Glutamatergic neuron (in vitro differentiated cells): ENCODE results near the gene MR1. TPM values are rescaled to one million over a fixed set of nuclear protein-coding genes. Genes with fewer than 3 reads are reported as not detected.

Experiments
- DNase-seq: peaks from one replicate; pipeline ENCODE4 v3.0.0; 2022
- H3K27ac Mint-ChIP-seq: one replicate; pipeline ENCODE4 v1.8.0; 2020; ENCODE audit warnings: mild to moderate bottlenecking, mixed read lengths, inconsistent platforms; ENCODE audit not compliant: unreplicated experiment
- H3K27me3 Mint-ChIP-seq: one replicate; pipeline ENCODE4 v1.8.0; 2020; ENCODE audit warnings: mild to moderate bottlenecking, moderate library complexity, mixed read lengths, inconsistent platforms; ENCODE audit not compliant: unreplicated experiment
- H3K36me3 Mint-ChIP-seq: one replicate; pipeline ENCODE4 v1.8.0; 2020; ENCODE audit warnings: mild to moderate bottlenecking, mixed read lengths, inconsistent platforms; ENCODE audit not compliant: unreplicated experiment
- H3K4me1 Mint-ChIP-seq: one replicate; pipeline ENCODE4 v1.8.0; 2020; ENCODE audit warnings: mild to moderate bottlenecking, low read depth, mixed read lengths, inconsistent platforms; ENCODE audit not compliant: unreplicated experiment
- H3K4me3 Mint-ChIP-seq: one replicate; pipeline ENCODE4 v1.8.0; 2020; ENCODE audit warnings: mild to moderate bottlenecking, mixed read lengths, inconsistent platforms; ENCODE audit not compliant: unreplicated experiment
- H3K9me3 Mint-ChIP-seq: one replicate; pipeline ENCODE4 v1.8.0; 2020; ENCODE audit warnings: mild to moderate bottlenecking, moderate library complexity, mixed read lengths, inconsistent platforms; ENCODE audit not compliant: unreplicated experiment
- total RNA-seq: library from RNA; stranded (reverse); fragmentation: NEBNext Ultra II Directional; extraction: Animal tissue kit (Norgen Biotek cat#: 25700); gene quantifications from one replicate; pipeline ENCODE4 v1.2.1, GENCODE V29; 2021; ENCODE audit not compliant: unreplicated experiment
- TF ChIP-seq, protein P1 (sequence below): fragments of 200-600 bp; sonication (generic); IDR thresholded peaks from one replicate; pipeline ENCODE4 v1.5.0; 2021; ENCODE audit not compliant: partially characterized antibody, unreplicated experiment

The MR1 gene
- total RNA-seq, 1 donor from 2014 or later = not detected

DNA sequence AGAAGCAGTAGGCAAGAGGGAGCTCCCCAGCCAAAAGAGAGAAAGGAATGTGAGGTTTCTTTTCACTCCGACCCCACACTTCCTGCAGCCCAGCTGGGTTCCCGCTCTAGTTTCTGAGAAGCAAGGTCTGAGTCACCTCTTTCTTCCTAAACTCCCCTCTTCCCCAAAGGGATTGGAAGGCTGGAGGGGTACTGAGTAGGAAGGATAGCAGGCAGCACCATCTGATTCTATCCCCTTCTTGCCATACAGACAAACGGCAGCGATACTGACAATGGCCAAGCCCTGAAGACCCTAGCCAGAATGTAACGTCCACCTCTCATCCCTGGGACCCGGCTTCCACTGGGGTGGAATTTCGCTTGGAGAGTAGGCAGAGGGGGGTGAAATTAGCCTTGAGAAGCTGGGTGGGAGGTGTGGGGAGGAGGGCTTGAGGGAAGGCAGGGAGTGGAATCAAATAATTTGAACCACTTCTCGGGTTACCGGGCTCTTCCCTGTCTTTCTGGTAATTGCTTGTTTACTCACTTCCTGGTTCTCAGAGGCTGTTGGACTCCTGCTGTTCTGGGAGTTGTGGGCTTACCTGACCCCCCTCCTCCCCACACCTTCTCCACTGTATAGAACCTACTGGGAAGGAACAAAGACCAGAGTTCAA is 67.9 kb downstream of the MR1 start:
- peaks cover 20% of the 10 kb centered on the region for H3K9me3 Mint-ChIP-seq
- no peak overlapping the region for H3K27ac Mint-ChIP-seq
- peaks cover 16% of the 10 kb centered on the region for H3K27me3 Mint-ChIP-seq
- peaks cover 6% of the 10 kb centered on the region for H3K36me3 Mint-ChIP-seq
- H3K4me3 Mint-ChIP-seq = no peak overlapping the region
- TF ChIP-seq, protein P1, sequence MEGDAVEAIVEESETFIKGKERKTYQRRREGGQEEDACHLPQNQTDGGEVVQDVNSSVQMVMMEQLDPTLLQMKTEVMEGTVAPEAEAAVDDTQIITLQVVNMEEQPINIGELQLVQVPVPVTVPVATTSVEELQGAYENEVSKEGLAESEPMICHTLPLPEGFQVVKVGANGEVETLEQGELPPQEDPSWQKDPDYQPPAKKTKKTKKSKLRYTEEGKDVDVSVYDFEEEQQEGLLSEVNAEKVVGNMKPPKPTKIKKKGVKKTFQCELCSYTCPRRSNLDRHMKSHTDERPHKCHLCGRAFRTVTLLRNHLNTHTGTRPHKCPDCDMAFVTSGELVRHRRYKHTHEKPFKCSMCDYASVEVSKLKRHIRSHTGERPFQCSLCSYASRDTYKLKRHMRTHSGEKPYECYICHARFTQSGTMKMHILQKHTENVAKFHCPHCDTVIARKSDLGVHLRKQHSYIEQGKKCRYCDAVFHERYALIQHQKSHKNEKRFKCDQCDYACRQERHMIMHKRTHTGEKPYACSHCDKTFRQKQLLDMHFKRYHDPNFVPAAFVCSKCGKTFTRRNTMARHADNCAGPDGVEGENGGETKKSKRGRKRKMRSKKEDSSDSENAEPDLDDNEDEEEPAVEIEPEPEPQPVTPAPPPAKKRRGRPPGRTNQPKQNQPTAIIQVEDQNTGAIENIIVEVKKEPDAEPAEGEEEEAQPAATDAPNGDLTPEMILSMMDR = no peak
- DNase-seq = no peak
- peaks cover 54% of the 10 kb centered on the region for H3K4me1 Mint-ChIP-seq

DNA sequence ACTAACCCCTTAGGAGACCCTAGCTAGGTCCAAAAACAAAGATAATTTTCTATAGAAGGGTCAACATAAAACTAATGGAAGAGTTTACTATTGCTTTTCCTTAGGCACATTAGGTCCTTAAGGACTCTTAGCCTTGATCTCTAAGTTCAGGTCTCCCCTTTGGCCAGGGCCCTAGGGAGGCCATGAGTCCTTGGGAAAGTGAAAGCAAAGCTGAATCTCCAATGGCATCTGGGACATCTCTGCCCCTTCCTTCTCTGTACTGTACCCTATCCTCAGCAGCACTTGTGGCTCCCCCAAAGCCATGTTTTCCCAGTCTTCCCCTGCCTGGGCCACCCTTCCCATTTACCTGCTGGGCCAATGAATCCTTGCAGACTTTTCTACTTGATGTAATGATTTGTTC is 69.1 kb downstream of the MR1 start:
- H3K36me3 Mint-ChIP-seq = peaks cover 6% of the 10 kb centered on the region
- DNase-seq = no peak
- TF ChIP-seq, protein P1 = no peak
- peaks cover 43% of the 10 kb centered on the region for H3K4me1 Mint-ChIP-seq
- H3K9me3 Mint-ChIP-seq = peaks cover 18% of the 10 kb centered on the region
- H3K4me3 Mint-ChIP-seq = no peak overlapping the region
- no peak overlapping the region for H3K27ac Mint-ChIP-seq
- H3K27me3 Mint-ChIP-seq = peaks cover 14% of the 10 kb centered on the region

DNA sequence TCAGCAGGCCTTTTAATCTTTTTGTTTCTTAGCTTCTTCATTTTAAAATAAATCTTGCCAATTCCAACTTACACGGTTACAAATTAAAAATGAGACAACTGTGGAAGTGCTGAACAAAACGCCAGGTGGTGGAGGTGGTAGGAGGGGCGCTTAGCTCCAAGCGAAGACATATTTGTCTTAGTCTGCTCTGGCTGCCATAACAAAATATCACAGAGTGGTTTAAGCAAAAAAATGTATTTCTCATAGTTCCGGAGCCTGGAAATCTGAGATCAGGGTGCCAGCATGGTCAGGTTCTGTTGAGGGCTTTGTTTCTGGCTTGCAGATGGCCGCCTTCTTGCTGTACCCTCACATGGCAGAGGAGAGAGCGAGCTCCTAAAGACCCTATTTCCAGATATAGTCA is 69.6 kb downstream of the MR1 start:
- Mint-ChIP-seq H3K36me3 (peaks cover 7% of the 10 kb centered on the region), H3K27ac (no peak overlapping the region), H3K4me1 (peaks cover 39% of the 10 kb centered on the region), H3K4me3 (peak overlapping the region; percentile 35), H3K9me3 (peaks cover 14% of the 10 kb centered on the region), H3K27me3 (peaks cover 19% of the 10 kb centered on the region)
- TF ChIP-seq, protein P1 = no peak
- no peak for DNase-seq

DNA sequence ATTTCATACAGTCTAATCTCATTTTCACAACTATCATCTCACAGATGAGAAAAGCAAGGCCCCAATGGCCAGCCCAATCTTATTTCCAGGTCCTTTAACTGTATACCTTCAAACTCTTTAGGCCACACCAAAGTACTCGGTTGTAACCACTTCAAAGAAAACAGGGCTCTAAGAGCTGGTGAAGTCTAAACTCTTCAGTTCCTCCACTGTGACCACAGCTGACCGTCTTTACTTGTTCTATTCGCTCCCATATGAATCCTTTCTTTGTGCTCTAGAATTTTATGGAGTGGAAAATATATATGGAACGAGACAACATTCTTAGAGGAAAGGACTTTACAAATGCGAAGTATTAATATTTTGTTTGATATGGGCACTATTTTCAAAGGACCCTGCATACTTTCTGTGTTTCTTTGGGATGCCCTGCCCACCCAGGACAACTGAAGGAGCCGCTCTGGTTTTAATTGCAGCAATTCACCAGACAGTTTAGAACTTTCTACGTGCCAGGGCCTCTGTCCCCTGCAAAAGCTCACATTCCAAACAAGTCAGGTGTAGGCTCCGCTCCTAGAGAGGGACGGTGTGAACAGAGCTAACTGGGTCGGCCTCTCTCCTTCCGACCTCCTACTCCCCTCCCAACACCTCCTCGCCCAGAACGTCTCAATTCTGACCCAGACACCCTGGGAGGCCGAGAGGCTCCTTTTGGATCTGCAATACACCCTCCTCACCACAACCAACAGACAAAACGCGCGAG is 70.4 kb downstream of the MR1 start:
- no peak for DNase-seq
- H3K27me3 Mint-ChIP-seq = peaks cover 20% of the 10 kb centered on the region
- TF ChIP-seq, protein P1 = no peak
- H3K9me3 Mint-ChIP-seq = peaks cover 11% of the 10 kb centered on the region
- H3K27ac Mint-ChIP-seq = peak overlapping the region; percentile 94
- H3K4me3 Mint-ChIP-seq = peak overlapping the region; percentile 94
- H3K4me1 Mint-ChIP-seq = peaks cover 34% of the 10 kb centered on the region
- H3K36me3 Mint-ChIP-seq = peaks cover 10% of the 10 kb centered on the region

DNA sequence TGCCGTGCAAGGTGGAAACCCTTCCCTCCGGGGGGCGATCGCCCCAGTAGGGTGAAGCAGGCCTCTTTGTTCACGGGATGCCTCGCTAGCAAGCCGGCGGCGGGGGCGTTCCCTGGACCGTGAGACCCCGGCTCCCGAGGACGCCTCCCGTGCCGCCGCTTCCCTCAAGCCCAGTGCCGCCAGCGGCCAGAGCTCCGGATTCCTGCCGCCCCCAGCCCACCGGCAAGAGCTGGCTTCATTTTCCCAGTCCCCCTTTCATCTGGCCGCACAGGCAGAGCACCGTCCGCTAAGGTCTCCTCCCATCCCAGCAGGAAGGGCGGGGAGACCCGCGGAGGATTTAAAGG is 71.0 kb downstream of the MR1 start:
- H3K9me3 Mint-ChIP-seq = peaks cover 11% of the 10 kb centered on the region
- H3K27me3 Mint-ChIP-seq = peaks cover 18% of the 10 kb centered on the region
- H3K27ac Mint-ChIP-seq = peak overlapping the region; percentile 94
- peaks cover 31% of the 10 kb centered on the region for H3K4me1 Mint-ChIP-seq
- TF ChIP-seq, protein P1 = peak; percentile 22
- peak overlapping the region; percentile 94 for H3K4me3 Mint-ChIP-seq
- peaks cover 10% of the 10 kb centered on the region for H3K36me3 Mint-ChIP-seq
- DNase-seq = peak; percentile 71
